Heart right ventricle (tissue), 16 donors: ENCODE data around the gene ELL. TPM values are rescaled to one million over a fixed set of nuclear protein-coding genes. Genes with fewer than 3 reads are reported as not detected.

ENCODE experiments used
- ATAC-seq, 8 donors: fragments of 200-7000 bp; cut with Tn5 transposase; one replicate each; pipeline ENCODE4 v1.9.1; 2020; ENCODE audit warnings: mild to moderate bottlenecking in 8 of 8, moderate library complexity in 8 of 8, moderate number of reproducible peaks in 1 of 8
- DNase-seq, 2 donors: peaks; one replicate each; pipeline ENCODE4 v3.0.0-alpha.2; 2020
- H3K27ac ChIP-seq, 10 donors: fragments of 200-600 bp; sonication (generic) in 2 of 10; one replicate each; pipeline versions ENCODE4 v1.5.0 to v1.8.0; 2020 to 2022; ENCODE audit warnings: mild to moderate bottlenecking in 3 of 10
- H3K27me3 ChIP-seq, 7 donors: fragments of 200-600 bp; one replicate each; pipeline ENCODE4 v1.8.0; 2021 to 2022; ENCODE audit warnings: mild to moderate bottlenecking in 2 of 7
- H3K36me3 ChIP-seq, 9 donors: fragments of 200-600 bp; sonication (generic) in 1 of 9; one replicate each; pipeline versions ENCODE4 v1.5.0 to v1.8.0; 2020 to 2022; ENCODE audit warnings: mild to moderate bottlenecking in 2 of 9
- H3K4me1 ChIP-seq, 9 donors: fragments of 200-600 bp; sonication (generic) in 1 of 9; one replicate each; pipeline versions ENCODE4 v1.5.0 to v1.8.0; 2020 to 2022; ENCODE audit warnings: mild to moderate bottlenecking in 4 of 9
- H3K4me3 ChIP-seq, 10 donors: fragments of 200-600 bp; sonication (generic) in 2 of 10; one replicate each; pipeline versions ENCODE4 v1.5.0 to v1.8.0; 2020 to 2022; ENCODE audit warnings: mild to moderate bottlenecking in 7 of 10, moderate library complexity in 2 of 10
- H3K9me3 ChIP-seq, 11 donors: fragments of 200-600 bp in 10 of 11; sonication (generic) in 2 of 11; one replicate each; pipeline versions ENCODE4 v1.5.0 to v1.8.0; 2013 to 2022; ENCODE audit warnings: mild to moderate bottlenecking in 2 of 11, control low read depth in 1 of 11, moderate library complexity in 1 of 11
- CTCF ChIP-seq, 9 donors: fragments of 200-600 bp; sonication (generic) in 2 of 9; IDR thresholded peaks; one replicate each; pipeline versions ENCODE4 v1.5.0 to v1.8.0; 2021 to 2022; ENCODE audit warnings: antibody characterized with exemption in 9 of 9, mild to moderate bottlenecking in 5 of 9, moderate library complexity in 1 of 9
- WGBS, 2 donors: extraction: QIAGEN DNeasy Blood & Tissue Kit; methylation state at CpG; one replicate each; pipeline ENCODE4 v1.1.7; 2013; ENCODE audit warnings: inconsistent platforms in 1 of 2; 5-methylcytosine and 5-hydroxymethylcytosine counted together
- intact Hi-C, 10 donors: fragments of 100-400 bp; cut with DNase I; formaldehyde crosslinking; loops; one replicate each; pipeline versions ENCODE4 v1.11.1 to v1.14.2; 2022
- polyA plus RNA-seq, 2 donors: library from polyadenylated mRNA; stranded (reverse); fragments of 200-250 nt; gene quantifications; one replicate each; pipeline ENCODE4 v1.2.3, GENCODE V29; 2013
- total RNA-seq, 10 donors: library from RNA; stranded (reverse); fragmentation: NEBNext Ultra II Directional in 3 of 10; extraction: Animal tissue kit (Norgen Biotek cat#: 25700) in 3 of 10; gene quantifications; one replicate each; pipeline versions ENCODE4 v1.2.1 to v1.2.4, GENCODE V29; 2021 to 2023
- donor health status: Arrhythmogenic right ventricular cardiomyopathy.
- donor health status: ischemic (EF 13 %, LVEDD 7.1; RV severe dilation, severe dysfunction).
- donor health status: healthy with polysubstance abuse.
- donor health status: DM: no; HTN: yes; CAD: no.
- donor health status: DM: no; HTN: no; CAD: no.
- donor health status: ischemic (EF 25% LVEDD 6.9; RV normal size, moderate dysfunction).
- donor health status: ischemic (EF 25% LVEDD 5.7; RV mildly dilated, moderate dysfunction).
- donor health status: healthy.
- donor health status: DM: yes; HTN: yes; CAD: no.
- donor health status: Ischemic cardiomyopathy.
- donor health status: ischemic (EF 35%, LVEDD 5.7; RV mildly dilated, moderate dysfunction).
- donor health status: nonischemic (EF 11% LVEDD 7.7; RV severe dilation, severe dysfunction).
- donor health status: DM: yes; HTN: yes; CAD: no.
- donor health status: PGD.
- donor health status: ischemic (EF 29% LVEDD 5.4; RV normal size, mild dysfunction).
- donor health status: nonischemic (EF 23%, LVEDD 6.1; RV moderate dilation, normal function).

ELL gene
- total and polyA plus RNA-seq, 12 donors: 4.0 to 13.1 (median 6.8) TPM

GRCh38 chr19:18426416-18426767 lies 95.5 kb downstream of the ELL start:
- TF ChIP-seq CTCF (IDR thresholded peaks at IDR 0.05): no peak
- DNase-seq (no peak), ATAC-seq (peak in 3 of 8 donors; percentile 0 to 1 (median 0))
- Histone ChIP-seq H3K27me3 (no peaks in the 10 kb centered on the region), H3K27ac (peak overlapping the region in 9 of 10 donors; percentile 39 to 80 (median 65)), H3K4me1 (peaks cover 33 to 89% (median 68%) of the 10 kb centered on the region in 9 donors), H3K4me3 (peak overlapping the region in 1 of 10 donors; percentile 13), H3K9me3 (no peaks in the 10 kb centered on the region), H3K36me3 (peaks cover 0 to 17% (median 0%) of the 10 kb centered on the region in 9 donors)
- 71 to 72% methylated on average over 8 of the region's 8 CpGs for WGBS, 2 donors
- intact Hi-C loops: no loop called here

- peaks cover 35 to 95% (median 75%) of the 10 kb centered on the region in 9 donors for H3K4me1 ChIP-seq
- H3K27ac ChIP-seq: peak overlapping the region in 9 of 10 donors; percentile 39 to 80 (median 65)
- peak overlapping the region in 1 of 10 donors; percentile 13 for H3K4me3 ChIP-seq
- TF ChIP-seq CTCF (IDR thresholded peaks at IDR 0.05): peak in 3 of 9 donors; percentile 22 to 37 (median 25)
- peak; percentile 75 to 78 for DNase-seq
- 38 to 51% methylated on average over 18 of the region's 18 CpGs for WGBS, 2 donors
- peaks cover 0 to 15% (median 0%) of the 10 kb centered on the region in 9 donors for H3K36me3 ChIP-seq
- intact Hi-C loops: no loop called here
- H3K27me3 ChIP-seq: no peaks in the 10 kb centered on the region
- no peaks in the 10 kb centered on the region for H3K9me3 ChIP-seq
- peak; percentile 50 to 75 (median 68) for ATAC-seq
Observed at GRCh38 chr19:18425515-18426415, 96.1 kb downstream of the ELL start.

GRCh38 chr19:18424890-18425514 lies 96.9 kb downstream of the ELL start:
- intact Hi-C loops: no loop called here
- no peak for TF ChIP-seq CTCF (IDR thresholded peaks at IDR 0.05)
- peak overlapping the region in 5 of 10 donors; percentile 39 to 79 (median 64) for H3K27ac ChIP-seq

GRCh38 chr19:18424122-18424889 lies 97.6 kb downstream of the ELL start:
- H3K27ac ChIP-seq: peak overlapping the region in 7 of 10 donors; percentile 6 to 79 (median 16)
- ATAC-seq (no peak), DNase-seq (no peak)
- intact Hi-C loops: no loop called here
- peaks cover 31 to 96% (median 77%) of the 10 kb centered on the region in 9 donors for H3K4me1 ChIP-seq
- H3K4me3 ChIP-seq: no peak overlapping the region
- H3K27me3 ChIP-seq: no peaks in the 10 kb centered on the region
- peaks cover 0 to 11% (median 0%) of the 10 kb centered on the region in 9 donors for H3K36me3 ChIP-seq
- no peak for TF ChIP-seq CTCF (IDR thresholded peaks at IDR 0.05)
- no peaks in the 10 kb centered on the region for H3K9me3 ChIP-seq
- WGBS, 2 donors: 73 to 81% methylated on average over 22 of the region's 22 CpGs

More at GRCh38 chr19:18424890-18425514, 96.9 kb downstream of the ELL start:
- Histone ChIP-seq H3K4me1 (peaks cover 37 to 100% (median 82%) of the 10 kb centered on the region in 9 donors), H3K27me3 (no peaks in the 10 kb centered on the region), H3K36me3 (peaks cover 0 to 11% (median 0%) of the 10 kb centered on the region in 9 donors), H3K9me3 (no peaks in the 10 kb centered on the region), H3K4me3 (no peak overlapping the region)
- ATAC-seq: no peak
- 88 to 89% methylated on average over 17 of the region's 17 CpGs for WGBS, 2 donors
- no peak for DNase-seq
